IPS DF 4.7 (cell line): ENCODE measurements around the gene CMTR1.

Source experiments
- DNase-seq: peaks from one replicate; pipeline ENCODE4 v3.0.0-alpha.2; 2013; ENCODE audit warnings: low spot score; ENCODE audit errors: extremely low read depth

The CMTR1 gene

GRCh38 chr6:37531026-37531425 lies 98.0 kb downstream of the CMTR1 start:
- DNase-seq: no peak
